Activated CD4-positive, alpha-beta T cell treated with anti-CD3 and anti-CD28 coated beads, Interleukin-2, amount 50 U/mL, for 24 hours (primary cell): ENCODE data around the gene TNFSF9.
"Not testable (repeated sequence)": the region's sequence is repeated elsewhere in the genome, so short reads cannot be mapped to it uniquely, and the experiment has no call there.

Source experiments
- DNase-seq, 2 donors: peaks; one replicate each; pipeline ENCODE4 v3.0.0-alpha.2; 2020; ENCODE audit warnings: low read depth in 1 of 2, low spot score in 1 of 2

TNFSF9 gene

GRCh38 chr19:6531163-6531955, 533 bp downstream of the TNFSF9 start:
- no peak for DNase-seq

- no peak for DNase-seq
Measured at GRCh38 chr19:6531956-6532243, 1.1 kb downstream of the TNFSF9 start.

- DNase-seq: no peak
Measured at GRCh38 chr19:6532244-6532999, 1.6 kb downstream of the TNFSF9 start.

DNA sequence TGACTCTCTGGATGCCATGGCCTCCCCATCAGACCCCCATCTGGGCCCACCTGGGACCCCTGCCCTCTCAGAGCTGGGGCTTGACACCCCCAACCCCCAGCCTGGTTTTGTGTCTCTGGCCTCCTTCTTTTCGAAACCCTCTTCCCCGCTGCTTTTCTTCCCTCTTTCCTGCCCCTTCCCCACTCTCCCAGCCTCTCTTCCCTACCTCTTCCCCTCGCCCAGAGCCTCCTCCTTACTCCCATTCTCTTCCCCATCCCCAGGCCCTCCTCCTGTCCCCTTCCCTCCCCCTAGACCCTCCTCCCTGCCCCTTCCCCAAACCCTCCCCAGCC, 2.1 kb downstream of the TNFSF9 start:
- no peak for DNase-seq

GRCh38 chr19:6533746-6534418, 3.1 kb downstream of the TNFSF9 start:
- no peak for DNase-seq

DNA sequence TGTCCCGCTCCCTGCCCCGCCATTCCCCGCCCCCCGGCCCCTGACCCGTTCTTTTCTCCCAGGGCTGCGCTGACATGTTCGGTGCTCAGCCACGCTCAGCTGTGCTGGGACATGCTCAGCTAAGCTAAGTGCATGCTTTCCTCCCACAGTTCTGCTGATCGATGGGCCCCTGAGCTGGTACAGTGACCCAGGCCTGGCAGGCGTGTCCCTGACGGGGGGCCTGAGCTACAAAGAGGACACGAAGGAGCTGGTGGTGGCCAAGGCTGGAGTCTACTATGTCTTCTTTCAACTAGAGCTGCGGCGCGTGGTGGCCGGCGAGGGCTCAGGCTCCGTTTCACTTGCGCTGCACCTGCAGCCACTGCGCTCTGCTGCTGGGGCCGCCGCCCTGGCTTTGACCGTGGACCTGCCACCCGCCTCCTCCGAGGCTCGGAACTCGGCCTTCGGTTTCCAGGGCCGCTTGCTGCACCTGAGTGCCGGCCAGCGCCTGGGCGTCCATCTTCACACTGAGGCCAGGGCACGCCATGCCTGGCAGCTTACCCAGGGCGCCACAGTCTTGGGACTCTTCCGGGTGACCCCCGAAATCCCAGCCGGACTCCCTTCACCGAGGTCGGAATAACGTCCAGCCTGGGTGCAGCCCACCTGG, 3.7 kb downstream of the TNFSF9 start:
- no peak for DNase-seq

DNA sequence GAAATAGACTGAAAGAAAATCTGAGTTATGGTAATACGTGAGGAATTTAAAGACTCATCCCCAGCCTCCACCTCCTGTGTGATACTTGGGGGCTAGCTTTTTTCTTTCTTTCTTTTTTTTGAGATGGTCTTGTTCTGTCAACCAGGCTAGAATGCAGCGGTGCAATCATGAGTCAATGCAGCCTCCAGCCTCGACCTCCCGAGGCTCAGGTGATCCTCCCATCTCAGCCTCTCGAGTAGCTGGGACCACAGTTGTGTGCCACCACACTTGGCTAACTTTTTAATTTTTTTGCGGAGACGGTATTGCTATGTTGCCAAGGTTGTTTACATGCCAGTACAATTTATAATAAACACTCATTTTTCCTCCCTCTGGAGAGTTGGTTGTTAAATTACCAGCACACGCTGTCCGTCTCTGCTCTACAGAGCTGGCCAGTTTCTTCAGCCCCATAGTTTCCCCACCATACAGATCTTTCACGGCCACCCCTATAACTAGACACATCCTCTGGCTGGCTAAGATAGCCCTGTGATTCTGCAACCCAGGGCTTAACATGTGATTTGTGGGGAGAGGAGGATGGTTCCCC, 4.8 kb downstream of the TNFSF9 start:
- no peak for DNase-seq

DNA sequence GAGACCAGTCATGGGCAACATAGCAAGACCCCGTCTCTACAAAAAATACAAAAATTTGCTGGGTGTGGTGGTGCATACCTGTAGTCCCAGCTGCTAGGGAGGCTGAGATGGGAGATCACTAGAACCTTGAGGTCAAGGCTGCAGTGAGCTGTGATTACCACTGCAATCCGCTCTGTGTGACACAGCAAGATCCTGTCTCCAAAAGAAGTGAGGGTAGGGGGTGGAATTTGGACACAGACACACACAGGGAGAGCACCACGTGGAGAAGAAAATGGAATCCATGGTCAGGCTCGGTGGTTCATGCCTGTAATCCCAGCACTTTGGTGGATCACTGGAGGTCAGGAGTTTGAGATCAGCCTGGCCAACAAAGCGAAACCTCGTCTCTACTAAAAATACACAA, 8.7 kb downstream of the TNFSF9 start:
- no peak for DNase-seq

DNA sequence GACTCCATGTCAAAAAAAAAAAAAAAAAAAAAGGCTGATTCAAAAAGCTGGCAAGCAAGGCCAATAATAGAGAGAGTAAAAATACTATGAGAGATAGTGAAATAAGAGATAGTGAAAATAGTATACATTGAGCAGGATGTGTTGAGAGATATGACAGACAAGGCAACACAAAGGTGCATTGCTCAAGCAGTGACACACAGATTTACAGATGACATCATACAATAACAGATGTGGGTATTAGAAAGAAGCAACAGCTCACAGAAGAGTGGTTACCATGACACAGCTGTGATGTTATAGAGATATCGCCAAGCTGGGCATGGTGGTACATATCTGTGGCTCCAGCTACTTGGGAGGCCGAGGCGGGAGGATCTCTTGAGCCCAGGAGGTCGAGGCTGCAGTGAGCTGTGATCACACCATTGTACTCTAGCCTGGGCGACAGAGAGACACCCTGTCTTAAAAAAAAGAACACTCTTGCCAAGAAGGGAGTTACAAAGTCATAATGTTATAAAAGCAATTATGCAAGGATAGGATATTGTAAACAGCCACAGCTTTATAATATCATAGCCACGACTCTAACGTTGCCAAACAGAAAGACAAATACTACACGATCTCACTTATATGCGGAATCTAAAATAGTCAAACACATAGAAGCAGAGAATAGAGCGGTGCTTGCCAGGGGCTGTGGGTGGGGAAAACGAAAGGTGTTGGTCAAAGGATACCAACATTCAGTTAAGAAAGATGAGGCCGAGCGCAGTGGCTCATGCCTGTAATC, 10.3 kb downstream of the TNFSF9 start:
- DNase-seq: no peak

GRCh38 chr19:6543866-6544347, 13.1 kb downstream of the TNFSF9 start:
- no peak for DNase-seq

DNA sequence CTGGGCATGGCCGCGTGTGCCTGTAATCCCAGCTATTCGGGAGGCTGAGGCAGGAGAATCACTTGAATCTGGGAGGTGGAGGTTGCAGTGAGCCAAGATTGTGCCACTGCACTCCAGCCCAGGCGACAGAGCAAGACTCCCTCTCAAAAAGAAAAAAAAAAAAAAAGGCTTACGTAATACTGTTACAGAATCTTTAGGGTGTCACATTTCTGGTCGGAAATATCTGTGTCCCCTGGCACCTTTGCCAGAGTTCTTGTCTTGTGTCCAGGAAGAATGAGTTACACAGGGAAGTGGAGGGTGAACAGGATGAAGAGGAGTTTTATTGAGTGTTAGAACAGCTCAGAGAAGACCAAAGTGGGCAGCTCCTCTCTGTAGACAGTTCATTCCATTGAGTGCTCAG, 19.9 kb downstream of the TNFSF9 start:
- DNase-seq: not testable (repeated sequence)

GRCh38 chr19:6551091-6551490, 20.3 kb downstream of the TNFSF9 start:
- DNase-seq: no peak

DNA sequence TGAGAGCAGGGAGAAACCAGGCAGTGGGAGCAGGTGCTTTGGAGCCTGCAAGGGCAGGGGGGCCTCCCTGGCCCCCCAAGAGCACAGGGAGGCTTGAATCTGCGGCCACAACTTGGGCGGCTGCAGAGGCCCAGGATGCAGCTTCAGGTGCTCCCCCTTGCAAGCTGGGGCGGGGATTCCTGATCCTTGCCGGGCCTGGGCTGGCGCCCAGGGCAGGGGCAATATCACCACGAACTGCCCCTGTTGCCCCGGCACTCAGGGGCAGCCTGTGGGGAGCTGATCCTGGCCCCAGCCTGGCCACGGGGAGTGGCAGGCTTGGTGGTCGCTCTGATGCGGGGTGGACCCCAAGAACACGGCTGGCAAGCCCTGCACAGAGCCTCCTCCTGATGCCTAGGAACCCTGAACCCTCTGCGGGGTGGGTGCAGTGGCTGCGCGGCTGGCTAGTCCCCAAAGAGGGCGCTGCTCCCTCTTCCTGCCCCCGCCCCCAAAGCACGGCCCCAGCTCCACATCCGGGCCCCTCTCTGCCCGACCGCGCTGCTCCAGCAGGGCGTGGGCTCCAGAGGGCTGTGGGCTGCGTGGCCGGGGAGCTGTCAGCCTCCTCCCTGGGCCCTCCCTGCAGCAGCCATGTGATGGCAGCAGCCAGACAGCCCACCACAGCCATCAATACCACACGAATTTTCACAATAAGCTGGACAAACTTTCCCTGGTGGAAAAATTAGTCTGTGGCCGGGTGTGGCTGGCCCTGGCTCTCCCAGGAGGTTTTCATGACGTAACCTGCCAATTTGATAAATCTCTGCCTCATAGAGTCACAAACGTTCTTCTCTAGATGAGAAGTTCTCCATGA, 21.0 kb downstream of the TNFSF9 start:
- peak in 1 of 2 donors; percentile 31 for DNase-seq

DNA sequence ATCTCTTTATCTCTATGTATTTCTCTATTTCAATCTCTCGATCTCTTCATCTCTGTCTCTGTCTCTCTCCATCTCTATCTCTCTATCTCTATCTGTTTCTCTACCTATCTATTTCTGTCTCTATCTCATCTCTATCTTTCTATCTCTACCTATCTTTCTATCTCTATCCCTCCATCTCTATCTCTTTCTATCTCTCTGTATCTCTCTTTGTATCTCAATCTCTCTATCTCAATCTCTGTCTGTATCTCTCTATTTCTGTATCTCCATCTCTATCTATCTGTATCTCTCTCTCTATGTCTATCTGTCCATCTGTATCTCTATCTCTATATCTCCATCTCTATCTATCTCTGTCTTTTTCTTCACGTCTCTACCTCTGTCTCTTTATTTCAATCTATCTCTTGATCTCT, 25.2 kb downstream of the TNFSF9 start:
- DNase-seq: no peak

- DNase-seq: no peak
Measured at GRCh38 chr19:6556480-6557195, 25.8 kb downstream of the TNFSF9 start.

- not testable (repeated sequence) for DNase-seq
Measured at GRCh38 chr19:6562437-6562836, 31.6 kb downstream of the TNFSF9 start.

DNA sequence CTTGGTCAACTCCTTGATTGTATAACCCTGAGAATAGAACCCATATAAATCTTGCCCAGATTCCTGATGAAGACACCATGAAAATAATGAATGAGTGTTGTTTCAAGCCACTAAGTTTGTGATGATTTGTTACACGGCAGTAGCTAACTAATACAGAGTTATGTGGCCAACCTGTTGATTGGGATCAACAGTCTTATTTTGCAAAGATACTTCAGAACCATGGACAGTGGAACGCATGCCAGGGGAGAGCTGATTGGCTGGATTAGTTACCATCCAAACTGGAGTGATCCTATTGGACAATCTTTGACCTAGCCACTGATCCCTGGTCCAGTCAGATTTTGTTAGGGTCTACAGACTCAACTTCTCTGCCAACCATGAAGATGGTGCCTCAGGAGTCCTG, 33.6 kb downstream of the TNFSF9 start:
- DNase-seq: no peak

DNA sequence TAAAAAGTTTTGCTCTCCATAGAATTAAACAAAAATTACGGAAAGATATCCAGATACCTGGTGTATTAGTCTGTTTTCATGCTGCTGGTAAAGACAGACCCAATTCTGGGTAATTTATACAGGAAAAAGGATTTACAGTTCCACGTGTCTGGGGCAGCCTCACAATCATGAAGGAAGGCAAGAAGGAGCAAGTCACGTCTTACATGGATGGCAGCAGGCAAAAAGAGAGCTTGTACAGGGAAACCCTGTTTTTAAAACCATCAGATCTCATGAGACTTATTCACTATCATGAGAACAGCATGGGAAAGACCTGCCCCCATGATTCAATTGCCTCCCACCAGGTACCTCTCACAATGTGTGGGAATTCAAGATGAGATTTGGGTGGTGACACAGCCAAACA, 35.9 kb downstream of the TNFSF9 start:
- not testable (repeated sequence) for DNase-seq

GRCh38 chr19:6568010-6568526, 37.2 kb downstream of the TNFSF9 start:
- DNase-seq: no peak
